Fibroblast of villous mesenchyme (primary cell): ENCODE data around the gene DUSP23. TPM values are rescaled to one million over a fixed set of nuclear protein-coding genes. Genes with fewer than 3 reads are reported as not detected.
A peak's percentile ranks its signal among the peaks of the same experiment; 100 is the strongest.

Experiments
- DNase-seq: peaks from one replicate; pipeline ENCODE4 v3.0.0-alpha.2; 2010; ENCODE audit warnings: low read depth
- H3K4me3 ChIP-seq: 2 replicates; pipeline ENCODE4 v1.5.1; 2011; ENCODE audit warnings: low read depth, mild to moderate bottlenecking, low read length
- total RNA-seq: library from RNA; depleted of rRNA; stranded (reverse); fragments of >200 nt; gene quantifications from 2 replicates; pipeline ENCODE4 v1.2.3, GENCODE V29; 2012
- TF ChIP-seq, protein P1 (sequence below): IDR thresholded peaks from 2 replicates; pipeline ENCODE4 v1.5.1; 2012; ENCODE audit warnings: low read depth, mild to moderate bottlenecking, low read length; ENCODE audit not compliant: insufficient read depth

DUSP23 gene
- total RNA-seq, 1 donor: 6.0 TPM

DNA sequence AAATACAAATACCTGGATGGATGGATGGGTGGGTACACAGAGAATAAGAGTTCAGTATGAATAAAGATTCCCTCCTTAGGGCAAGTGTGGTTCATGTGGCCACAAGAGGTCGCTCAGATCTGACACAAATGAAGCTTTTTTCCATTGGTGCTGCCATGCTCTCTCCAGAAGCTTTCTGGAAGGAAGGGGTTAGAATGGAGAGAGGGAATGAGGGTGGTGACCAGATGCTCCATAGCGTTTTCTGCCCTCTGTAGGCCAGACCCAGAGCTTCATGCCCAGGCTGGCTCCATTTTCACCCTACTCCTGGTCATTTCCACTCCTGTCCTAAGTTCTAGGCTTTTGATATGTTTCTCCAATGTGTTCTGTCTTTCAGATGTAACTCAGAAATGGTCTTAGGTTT, 18.1 kb downstream of the DUSP23 start:
- no peak overlapping the region for H3K4me3 ChIP-seq
- peak; percentile 88 for DNase-seq
- TF ChIP-seq, protein P1, sequence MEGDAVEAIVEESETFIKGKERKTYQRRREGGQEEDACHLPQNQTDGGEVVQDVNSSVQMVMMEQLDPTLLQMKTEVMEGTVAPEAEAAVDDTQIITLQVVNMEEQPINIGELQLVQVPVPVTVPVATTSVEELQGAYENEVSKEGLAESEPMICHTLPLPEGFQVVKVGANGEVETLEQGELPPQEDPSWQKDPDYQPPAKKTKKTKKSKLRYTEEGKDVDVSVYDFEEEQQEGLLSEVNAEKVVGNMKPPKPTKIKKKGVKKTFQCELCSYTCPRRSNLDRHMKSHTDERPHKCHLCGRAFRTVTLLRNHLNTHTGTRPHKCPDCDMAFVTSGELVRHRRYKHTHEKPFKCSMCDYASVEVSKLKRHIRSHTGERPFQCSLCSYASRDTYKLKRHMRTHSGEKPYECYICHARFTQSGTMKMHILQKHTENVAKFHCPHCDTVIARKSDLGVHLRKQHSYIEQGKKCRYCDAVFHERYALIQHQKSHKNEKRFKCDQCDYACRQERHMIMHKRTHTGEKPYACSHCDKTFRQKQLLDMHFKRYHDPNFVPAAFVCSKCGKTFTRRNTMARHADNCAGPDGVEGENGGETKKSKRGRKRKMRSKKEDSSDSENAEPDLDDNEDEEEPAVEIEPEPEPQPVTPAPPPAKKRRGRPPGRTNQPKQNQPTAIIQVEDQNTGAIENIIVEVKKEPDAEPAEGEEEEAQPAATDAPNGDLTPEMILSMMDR: peak; percentile 83

DNA sequence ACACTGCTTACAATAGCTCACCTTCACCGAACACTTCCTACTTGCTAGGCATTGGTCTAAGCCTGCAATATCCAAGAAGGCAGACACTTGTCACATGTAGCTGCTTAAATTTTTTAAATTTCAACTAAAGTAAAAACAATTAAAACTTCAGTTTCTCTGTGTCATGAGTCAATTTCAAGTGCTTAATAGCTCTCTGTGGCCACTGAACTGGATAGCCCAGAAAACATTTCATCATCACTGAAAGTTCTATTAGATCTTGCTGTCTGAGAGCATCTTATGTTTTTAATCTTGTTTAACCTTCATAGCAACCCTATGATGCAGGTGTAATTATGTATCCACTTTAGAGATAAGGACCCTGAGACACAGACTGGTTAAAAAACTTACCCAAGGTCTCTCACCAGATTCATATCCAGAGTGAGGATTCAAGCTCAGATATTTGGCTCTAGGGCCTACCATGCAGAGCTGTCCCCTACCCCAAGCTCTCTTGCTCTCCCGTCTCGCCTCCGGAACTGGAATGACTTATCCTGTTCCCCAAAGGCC, 18.8 kb downstream of the DUSP23 start:
- TF ChIP-seq, protein P1: no peak
- H3K4me3 ChIP-seq: no peak overlapping the region
- no peak for DNase-seq

DNA sequence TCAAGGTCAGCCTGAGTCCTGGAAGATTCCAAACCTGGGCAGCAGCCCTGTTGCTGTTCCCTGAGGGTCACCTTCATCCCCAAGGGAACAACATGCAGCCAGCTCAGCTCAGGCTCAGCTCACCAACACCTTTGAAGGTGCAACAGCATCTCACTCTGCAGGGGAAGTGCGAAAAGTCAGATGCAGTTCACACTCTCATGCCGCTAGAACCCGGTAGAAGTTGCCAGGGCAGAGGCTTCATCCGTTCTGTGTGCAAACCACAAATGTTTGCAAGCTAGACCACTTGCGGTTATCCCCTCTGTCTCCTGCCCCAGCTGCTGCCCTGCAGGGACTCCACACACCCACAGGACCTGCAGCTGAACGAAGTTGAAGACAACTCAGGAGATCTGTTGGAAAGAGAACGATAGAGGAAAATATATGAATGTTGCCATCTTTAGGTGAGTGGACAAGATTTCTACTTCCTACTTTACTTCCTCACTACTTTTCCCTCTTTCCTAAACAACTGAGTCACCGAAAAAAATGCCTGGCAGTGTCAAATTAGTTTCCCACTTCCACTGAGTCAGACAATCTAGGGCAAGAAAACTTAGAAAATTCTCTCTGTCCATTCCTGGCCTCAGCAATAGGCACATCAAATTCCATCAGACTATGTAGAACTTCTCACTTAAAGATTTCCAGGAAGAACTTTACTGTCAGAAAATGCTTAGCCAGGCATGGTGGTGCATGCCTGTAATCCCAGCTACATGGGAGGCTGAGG, 19.6 kb downstream of the DUSP23 start:
- no peak overlapping the region for H3K4me3 ChIP-seq
- TF ChIP-seq, protein P1: no peak
- DNase-seq: no peak

DNA sequence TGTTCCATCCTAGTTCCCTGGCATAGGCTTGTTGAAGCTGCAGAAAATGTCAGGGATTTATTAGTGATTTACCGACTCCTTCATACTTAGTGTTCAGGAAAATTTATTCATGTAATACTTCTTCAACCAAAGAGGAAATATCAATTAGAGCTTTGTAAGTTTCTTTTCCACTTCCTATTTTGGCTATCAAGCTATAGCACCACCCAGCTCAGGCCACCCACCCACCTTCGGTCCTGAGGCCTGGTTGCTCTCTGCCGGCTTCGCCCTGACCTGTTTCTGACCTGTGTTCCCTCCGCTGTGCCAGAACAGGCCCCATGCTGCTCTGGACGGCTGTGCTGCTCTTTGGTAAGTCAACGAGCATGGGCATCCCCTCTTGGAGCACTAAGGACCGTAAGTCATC, 21.3 kb downstream of the DUSP23 start, which contains the start of gene FCRL6:
TSS of gene FCRL6 (plus strand) at position 250 of the 400 bp plus-strand sequence. CDS start at position 315, 65 bp downstream.
- TF ChIP-seq, protein P1: no peak

DNA sequence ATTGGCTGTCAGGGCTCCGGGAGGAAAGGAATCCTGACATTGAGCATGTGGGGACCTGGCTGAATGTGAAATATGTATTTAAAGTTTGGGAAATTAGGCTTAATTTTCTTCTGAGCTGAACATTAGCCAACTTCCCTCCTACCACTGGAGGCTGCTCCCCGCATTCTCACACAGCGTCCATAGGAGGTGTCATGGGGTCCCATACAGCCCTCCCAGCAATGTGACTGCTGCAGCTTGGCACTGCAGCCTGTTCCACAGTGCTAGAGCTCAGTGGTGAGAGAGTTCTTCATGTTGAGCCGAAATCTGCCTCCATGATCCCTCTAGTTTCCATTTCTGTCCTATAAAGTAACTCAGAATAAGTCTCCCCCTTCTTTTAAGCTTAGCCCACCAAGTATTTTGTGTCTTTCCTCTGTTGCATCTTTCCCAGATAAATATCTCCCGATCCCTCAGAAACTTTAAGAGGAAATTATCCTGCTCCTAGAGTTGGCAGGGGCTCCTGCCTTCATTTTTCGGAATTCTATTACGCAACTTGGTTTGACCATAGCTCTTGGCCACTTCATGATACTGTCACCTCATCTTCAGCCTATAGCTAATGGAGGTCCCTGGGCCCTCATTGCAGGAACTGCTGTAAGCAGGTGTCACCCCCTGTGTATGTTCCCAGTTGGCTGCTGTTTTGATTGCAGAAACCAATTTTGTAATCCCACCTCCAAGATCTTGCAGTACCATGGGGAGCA, 23.4 kb downstream of the DUSP23 start:
- TF ChIP-seq, protein P1: no peak
- no peak for DNase-seq
- no peak overlapping the region for H3K4me3 ChIP-seq

More for the DNA sequence above, 21.3 kb downstream of the DUSP23 start, which contains the start of gene FCRL6:
- no peak for DNase-seq
- no peak within 1 kb of the TSS for H3K4me3 ChIP-seq

DNA sequence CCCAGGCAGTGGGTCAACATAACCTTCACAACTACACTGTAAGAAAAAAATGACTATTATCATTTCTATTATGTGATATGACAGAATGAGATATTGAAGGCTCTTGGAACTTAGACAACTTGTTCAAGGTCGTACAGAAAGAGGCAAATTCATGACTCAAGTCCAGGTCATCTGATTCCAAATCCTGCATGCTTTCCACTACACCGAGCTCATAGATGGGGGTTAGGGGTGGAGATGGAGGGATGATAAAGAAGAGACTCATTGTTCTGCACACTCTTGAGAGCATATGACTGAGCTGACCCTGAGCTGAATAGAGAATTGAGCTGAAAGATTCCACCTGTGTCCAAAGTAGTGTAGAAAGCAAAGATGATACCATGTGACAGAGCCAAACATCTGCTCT, 24.2 kb downstream of the DUSP23 start:
- no peak overlapping the region for H3K4me3 ChIP-seq
- DNase-seq: no peak
- TF ChIP-seq, protein P1: no peak
